Measurements from ENCODE around the gene FOXP1.
A peak's percentile ranks its signal among the peaks of the same experiment; 100 is the strongest.

FOXP1 gene

GRCh38 chr3:71074423-71074822 is 509.1 kb downstream of the FOXP1 start:
- Histone ChIP-seq H3K9me3 (ENCODE audit: severe bottlenecking) (no peaks in the 10 kb centered on the region), H3K4me1 (ENCODE audit: insufficient read depth, poor library complexity, severe bottlenecking) (peaks cover 22% of the 10 kb centered on the region), H3K27me3 (ENCODE audit: insufficient read depth, poor library complexity, severe bottlenecking) (no peaks in the 10 kb centered on the region), H3K27ac (ENCODE audit: poor library complexity, severe bottlenecking) (no peak overlapping the region), H3K36me3 (ENCODE audit: low read depth) (no peaks in the 10 kb centered on the region), H3K4me3 (ENCODE audit: severe bottlenecking) (no peak overlapping the region)
- DNase-seq (ENCODE audit: low spot score) (no peak), ATAC-seq (ENCODE audit: low read depth) (no peak)
- no peak for TF ChIP-seq CTCF (IDR thresholded peaks at IDR 0.05; ENCODE audit: poor library complexity, severe bottlenecking)

- Histone ChIP-seq H3K27ac (ENCODE audit: poor library complexity, severe bottlenecking) (no peak overlapping the region), H3K4me1 (ENCODE audit: insufficient read depth, poor library complexity, severe bottlenecking) (peaks cover 36% of the 10 kb centered on the region), H3K27me3 (ENCODE audit: insufficient read depth, poor library complexity, severe bottlenecking) (no peaks in the 10 kb centered on the region), H3K36me3 (ENCODE audit: low read depth) (no peaks in the 10 kb centered on the region), H3K9me3 (ENCODE audit: severe bottlenecking) (no peaks in the 10 kb centered on the region), H3K4me3 (ENCODE audit: severe bottlenecking) (no peak overlapping the region)
- no peak for TF ChIP-seq CTCF (IDR thresholded peaks at IDR 0.05; ENCODE audit: poor library complexity, severe bottlenecking)
- no peak for DNase-seq (ENCODE audit: low spot score)
- ATAC-seq (ENCODE audit: low read depth) = no peak
Measured at GRCh38 chr3:71072986-71073385, 510.5 kb downstream of the FOXP1 start.

- no peaks in the 10 kb centered on the region for H3K27me3 ChIP-seq (ENCODE audit: insufficient read depth, poor library complexity, severe bottlenecking)
- DNase-seq (ENCODE audit: low spot score) = no peak
- no peaks in the 10 kb centered on the region for H3K9me3 ChIP-seq (ENCODE audit: severe bottlenecking)
- H3K4me3 ChIP-seq (ENCODE audit: severe bottlenecking) = no peak overlapping the region
- no peaks in the 10 kb centered on the region for H3K36me3 ChIP-seq (ENCODE audit: low read depth)
- ATAC-seq (ENCODE audit: low read depth) = no peak
- no peak overlapping the region for H3K27ac ChIP-seq (ENCODE audit: poor library complexity, severe bottlenecking)
- no peak for TF ChIP-seq CTCF (IDR thresholded peaks at IDR 0.05; ENCODE audit: poor library complexity, severe bottlenecking)
- peaks cover 37% of the 10 kb centered on the region for H3K4me1 ChIP-seq (ENCODE audit: insufficient read depth, poor library complexity, severe bottlenecking)
Measured at GRCh38 chr3:71072287-71072686, 511.2 kb downstream of the FOXP1 start.

GRCh38 chr3:71070497-71071463 is 512.7 kb downstream of the FOXP1 start:
- Histone ChIP-seq H3K9me3 (ENCODE audit: severe bottlenecking) (no peaks in the 10 kb centered on the region), H3K27me3 (ENCODE audit: insufficient read depth, poor library complexity, severe bottlenecking) (no peaks in the 10 kb centered on the region), H3K27ac (ENCODE audit: poor library complexity, severe bottlenecking) (peak overlapping the region; percentile 96), H3K4me1 (ENCODE audit: insufficient read depth, poor library complexity, severe bottlenecking) (peaks cover 49% of the 10 kb centered on the region), H3K36me3 (ENCODE audit: low read depth) (no peaks in the 10 kb centered on the region), H3K4me3 (ENCODE audit: severe bottlenecking) (no peak overlapping the region)
- no peak for TF ChIP-seq CTCF (IDR thresholded peaks at IDR 0.05; ENCODE audit: poor library complexity, severe bottlenecking)
- DNase-seq (ENCODE audit: low spot score) = no peak
- ATAC-seq (ENCODE audit: low read depth) = peak; percentile 54

GRCh38 chr3:71069797-71070196 is 513.7 kb downstream of the FOXP1 start:
- peak; percentile 86 for TF ChIP-seq CTCF (IDR thresholded peaks at IDR 0.05; ENCODE audit: poor library complexity, severe bottlenecking)
- Histone ChIP-seq H3K9me3 (ENCODE audit: severe bottlenecking) (no peaks in the 10 kb centered on the region), H3K4me1 (ENCODE audit: insufficient read depth, poor library complexity, severe bottlenecking) (peaks cover 49% of the 10 kb centered on the region), H3K4me3 (ENCODE audit: severe bottlenecking) (no peak overlapping the region), H3K27ac (ENCODE audit: poor library complexity, severe bottlenecking) (peak overlapping the region; percentile 96), H3K27me3 (ENCODE audit: insufficient read depth, poor library complexity, severe bottlenecking) (no peaks in the 10 kb centered on the region), H3K36me3 (ENCODE audit: low read depth) (no peaks in the 10 kb centered on the region)
- DNase-seq (ENCODE audit: low spot score) (peak; percentile 92), ATAC-seq (ENCODE audit: low read depth) (peak; percentile 88)
